ENCODE measurements around the gene NEO1. TPM values are rescaled to one million over a fixed set of nuclear protein-coding genes. Genes with fewer than 3 reads are reported as not detected.

NEO1 gene
- total RNA-seq, 1 donor from 2014 or later = 30.3 TPM

DNA sequence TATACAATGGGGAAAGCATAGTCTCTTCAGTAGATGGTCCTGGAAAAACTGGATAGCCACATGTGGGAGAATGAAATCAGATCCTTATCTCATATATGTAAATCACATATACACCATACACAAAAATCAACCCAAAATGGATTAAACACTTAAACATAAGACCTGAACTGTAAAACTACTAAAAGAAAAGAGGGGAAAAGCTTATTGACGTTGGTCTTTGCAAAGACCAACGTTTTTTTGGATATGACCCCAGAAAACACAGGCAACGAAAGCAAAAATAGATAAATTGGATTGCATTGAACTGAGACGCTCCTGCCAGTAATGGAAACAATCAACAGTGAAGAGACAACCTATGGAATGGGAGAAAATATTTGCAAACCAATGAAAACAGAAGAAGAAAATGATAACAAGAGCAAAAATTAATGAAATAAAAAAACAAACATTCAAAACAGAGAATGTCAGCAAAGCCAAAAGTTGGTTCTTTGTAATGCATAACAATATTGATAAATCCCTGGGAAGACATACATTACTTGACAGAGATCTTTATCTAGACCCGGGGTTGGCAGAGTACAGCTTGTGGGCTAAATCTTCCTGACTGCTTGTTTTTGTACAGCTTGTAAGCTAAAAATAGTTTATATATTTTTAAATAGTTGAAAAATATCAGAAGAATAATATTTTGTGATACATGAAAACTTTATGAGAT lies 86.9 kb downstream of the NEO1 start:
- Histone ChIP-seq H3K4me3 (ENCODE audit: insufficient read depth, low read depth, low read length) (no peak overlapping the region), H3K27me3 (ENCODE audit: insufficient read depth, low read length) (no peaks in the 10 kb centered on the region), H4K20me1 (ENCODE audit: insufficient read depth, low read length) (no peaks in the 10 kb centered on the region), H2AFZ (ENCODE audit: low read depth, low read length) (no peak overlapping the region), H3K9ac (ENCODE audit: low read length) (no peak overlapping the region), H3K36me3 (ENCODE audit: insufficient read depth, low read length) (no peaks in the 10 kb centered on the region), H3K4me1 (ENCODE audit: insufficient read depth, low read length) (no peaks in the 10 kb centered on the region), H3K4me2 (ENCODE audit: low read length) (no peak overlapping the region), H3K9me3 (ENCODE audit: insufficient read depth, low read depth, low read length) (no peaks in the 10 kb centered on the region), H3K27ac (ENCODE audit: low read depth, low read length) (no peak overlapping the region), H3K79me2 (ENCODE audit: insufficient read depth, low read length) (no peaks in the 10 kb centered on the region)
- H3K9me3 Mint-ChIP-seq (ENCODE audit: unreplicated experiment) = no peaks in the 10 kb centered on the region
- no peaks in the 10 kb centered on the region for H3K27me3 Mint-ChIP-seq (ENCODE audit: low read depth, unreplicated experiment)
- no peaks in the 10 kb centered on the region for H3K36me3 Mint-ChIP-seq (ENCODE audit: low read depth, unreplicated experiment)
- H3K4me1 Mint-ChIP-seq (ENCODE audit: low read depth, unreplicated experiment) = peaks cover 2% of the 10 kb centered on the region
- DNase-seq (ENCODE audit: low read depth) = no peak
- H3K4me3 Mint-ChIP-seq (ENCODE audit: unreplicated experiment) = no peak overlapping the region
- H3K27ac Mint-ChIP-seq (ENCODE audit: unreplicated experiment) = no peak overlapping the region
- no peak for TF ChIP-seq EZH2 (IDR thresholded peaks at IDR 0.05; ENCODE audit: insufficient read depth, low read length)
- TF ChIP-seq, protein P1, sequence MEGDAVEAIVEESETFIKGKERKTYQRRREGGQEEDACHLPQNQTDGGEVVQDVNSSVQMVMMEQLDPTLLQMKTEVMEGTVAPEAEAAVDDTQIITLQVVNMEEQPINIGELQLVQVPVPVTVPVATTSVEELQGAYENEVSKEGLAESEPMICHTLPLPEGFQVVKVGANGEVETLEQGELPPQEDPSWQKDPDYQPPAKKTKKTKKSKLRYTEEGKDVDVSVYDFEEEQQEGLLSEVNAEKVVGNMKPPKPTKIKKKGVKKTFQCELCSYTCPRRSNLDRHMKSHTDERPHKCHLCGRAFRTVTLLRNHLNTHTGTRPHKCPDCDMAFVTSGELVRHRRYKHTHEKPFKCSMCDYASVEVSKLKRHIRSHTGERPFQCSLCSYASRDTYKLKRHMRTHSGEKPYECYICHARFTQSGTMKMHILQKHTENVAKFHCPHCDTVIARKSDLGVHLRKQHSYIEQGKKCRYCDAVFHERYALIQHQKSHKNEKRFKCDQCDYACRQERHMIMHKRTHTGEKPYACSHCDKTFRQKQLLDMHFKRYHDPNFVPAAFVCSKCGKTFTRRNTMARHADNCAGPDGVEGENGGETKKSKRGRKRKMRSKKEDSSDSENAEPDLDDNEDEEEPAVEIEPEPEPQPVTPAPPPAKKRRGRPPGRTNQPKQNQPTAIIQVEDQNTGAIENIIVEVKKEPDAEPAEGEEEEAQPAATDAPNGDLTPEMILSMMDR (IDR thresholded peaks at IDR 0.05; ENCODE audit: insufficient read depth, low read depth, low read length) = no peak
- FAIRE-seq = no peak

DNA sequence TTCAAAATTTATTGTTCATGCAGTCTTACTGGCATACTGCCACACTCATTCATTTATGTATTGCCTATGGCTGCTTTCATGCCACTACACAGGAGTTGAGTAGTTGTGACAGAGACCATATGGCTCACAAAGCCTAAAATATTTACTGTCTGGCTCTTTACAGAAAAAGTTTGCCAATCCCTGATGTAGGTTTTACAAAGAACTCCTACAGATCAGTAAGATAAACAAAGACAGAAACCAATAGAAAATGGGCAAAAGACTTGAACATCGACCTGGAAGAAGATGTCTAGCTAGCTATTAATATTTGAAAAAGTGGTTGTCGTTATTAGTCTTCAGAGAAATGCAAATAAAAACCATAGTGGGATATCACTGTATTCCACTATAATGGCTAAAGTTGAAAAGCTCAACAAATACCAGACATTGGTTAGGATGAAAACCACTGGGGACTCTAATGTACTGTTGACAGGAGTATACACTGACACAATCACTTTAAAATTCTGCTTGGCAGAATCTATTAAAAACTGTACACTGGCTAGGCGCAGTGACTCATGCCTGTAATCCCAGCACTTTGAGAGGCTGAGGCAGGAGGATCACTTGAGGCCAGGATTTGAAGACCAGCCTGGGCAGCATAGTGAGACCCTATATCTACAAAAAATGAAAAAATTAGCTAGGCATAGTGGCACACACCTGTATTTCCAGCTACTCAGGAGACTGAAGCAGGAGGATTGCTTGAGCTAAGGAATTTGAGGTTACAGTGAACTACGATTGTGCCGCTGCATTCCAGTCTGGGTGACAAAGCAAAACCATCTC lies 87.7 kb downstream of the NEO1 start:
- no peak for TF ChIP-seq EZH2 (IDR thresholded peaks at IDR 0.05; ENCODE audit: insufficient read depth, low read length)
- TF ChIP-seq, protein P1 (IDR thresholded peaks at IDR 0.05; ENCODE audit: insufficient read depth, low read depth, low read length) = no peak
- H3K4me1 Mint-ChIP-seq (ENCODE audit: low read depth, unreplicated experiment) = peaks cover 2% of the 10 kb centered on the region
- Histone ChIP-seq H4K20me1 (ENCODE audit: insufficient read depth, low read length) (no peaks in the 10 kb centered on the region), H3K9ac (ENCODE audit: low read length) (no peak overlapping the region), H3K4me2 (ENCODE audit: low read length) (no peak overlapping the region), H3K27me3 (ENCODE audit: insufficient read depth, low read length) (no peaks in the 10 kb centered on the region), H2AFZ (ENCODE audit: low read depth, low read length) (no peak overlapping the region), H3K36me3 (ENCODE audit: insufficient read depth, low read length) (no peaks in the 10 kb centered on the region), H3K79me2 (ENCODE audit: insufficient read depth, low read length) (no peaks in the 10 kb centered on the region), H3K9me3 (ENCODE audit: insufficient read depth, low read depth, low read length) (no peaks in the 10 kb centered on the region), H3K4me1 (ENCODE audit: insufficient read depth, low read length) (no peaks in the 10 kb centered on the region), H3K27ac (ENCODE audit: low read depth, low read length) (no peak overlapping the region), H3K4me3 (ENCODE audit: insufficient read depth, low read depth, low read length) (no peak overlapping the region)
- no peaks in the 10 kb centered on the region for H3K9me3 Mint-ChIP-seq (ENCODE audit: unreplicated experiment)
- H3K4me3 Mint-ChIP-seq (ENCODE audit: unreplicated experiment) = no peak overlapping the region
- FAIRE-seq = no peak
- H3K27ac Mint-ChIP-seq (ENCODE audit: unreplicated experiment) = no peak overlapping the region
- no peak for DNase-seq (ENCODE audit: low read depth)
- H3K36me3 Mint-ChIP-seq (ENCODE audit: low read depth, unreplicated experiment) = no peaks in the 10 kb centered on the region
- no peaks in the 10 kb centered on the region for H3K27me3 Mint-ChIP-seq (ENCODE audit: low read depth, unreplicated experiment)
